ENCODE results near the gene HS2ST1.

The HS2ST1 gene

GRCh38 chr1:86913896-86914600 is 387 bp upstream of the HS2ST1 start, which contains the start of gene SELENOF:
SELENOF (minus strand) TSS chr1:86914126; CDS start chr1:86914111, 15 bp downstream.
- Mint-ChIP-seq H3K4me3 (no peak within 1 kb of the TSS), H3K9me3 (no peaks in the 10 kb centered on the region), H3K27ac (no peak within 1 kb of the TSS), H3K4me1 (peaks cover 39% of the 10 kb centered on the region), H3K36me3 (peaks cover 13% of the 10 kb centered on the region)
- peak; percentile 94 for ATAC-seq
- peak; percentile 88 to 99 for DNase-seq (ENCODE audit: low spot score in 2 of 2)

- DNase-seq (ENCODE audit: low spot score in 2 of 2) (peak; percentile 36 to 83), ATAC-seq (peak; percentile 32)
- H3K4me3 Mint-ChIP-seq, result no peak overlapping the region
- no peak overlapping the region for H3K27ac Mint-ChIP-seq
- H3K9me3 Mint-ChIP-seq, result no peaks in the 10 kb centered on the region
- H3K4me1 Mint-ChIP-seq, result peaks cover 28% of the 10 kb centered on the region
- peaks cover 13% of the 10 kb centered on the region for H3K36me3 Mint-ChIP-seq
Measured at GRCh38 chr1:86914998-86915736, 732 bp downstream of the HS2ST1 start.

GRCh38 chr1:86915737-86916235 is 1.4 kb downstream of the HS2ST1 start:
- no peak for DNase-seq (ENCODE audit: low spot score in 2 of 2)
- no peak for ATAC-seq
- Mint-ChIP-seq H3K27ac (no peak overlapping the region), H3K36me3 (peaks cover 13% of the 10 kb centered on the region), H3K9me3 (no peaks in the 10 kb centered on the region), H3K4me3 (no peak overlapping the region), H3K4me1 (peaks cover 22% of the 10 kb centered on the region)

GRCh38 chr1:86916752-86917151 is 2.3 kb downstream of the HS2ST1 start:
- ATAC-seq, result no peak
- Mint-ChIP-seq H3K9me3 (no peaks in the 10 kb centered on the region), H3K27ac (no peak overlapping the region), H3K4me3 (no peak overlapping the region), H3K4me1 (peaks cover 12% of the 10 kb centered on the region), H3K36me3 (peaks cover 10% of the 10 kb centered on the region)
- no peak for DNase-seq (ENCODE audit: low spot score in 2 of 2)

GRCh38 chr1:86922445-86922844 is 8.0 kb downstream of the HS2ST1 start:
- Mint-ChIP-seq H3K9me3 (peaks cover 9% of the 10 kb centered on the region), H3K36me3 (no peaks in the 10 kb centered on the region), H3K4me1 (peaks cover 6% of the 10 kb centered on the region), H3K4me3 (no peak overlapping the region), H3K27ac (no peak overlapping the region)
- no peak for DNase-seq (ENCODE audit: low spot score in 2 of 2)
- no peak for ATAC-seq

GRCh38 chr1:86924324-86924960 is 10.0 kb downstream of the HS2ST1 start:
- no peak overlapping the region for H3K4me3 Mint-ChIP-seq
- peaks cover 9% of the 10 kb centered on the region for H3K9me3 Mint-ChIP-seq
- ATAC-seq (no peak), DNase-seq (ENCODE audit: low spot score in 2 of 2) (no peak)
- H3K36me3 Mint-ChIP-seq, result no peaks in the 10 kb centered on the region
- H3K27ac Mint-ChIP-seq, result no peak overlapping the region
- H3K4me1 Mint-ChIP-seq, result peaks cover 6% of the 10 kb centered on the region

- H3K9me3 Mint-ChIP-seq, result peaks cover 9% of the 10 kb centered on the region
- peaks cover 6% of the 10 kb centered on the region for H3K4me1 Mint-ChIP-seq
- no peak for DNase-seq (ENCODE audit: low spot score in 2 of 2)
- H3K36me3 Mint-ChIP-seq, result no peaks in the 10 kb centered on the region
- H3K4me3 Mint-ChIP-seq, result no peak overlapping the region
- H3K27ac Mint-ChIP-seq, result no peak overlapping the region
- ATAC-seq, result no peak
Measured at GRCh38 chr1:86925742-86926141, 11.3 kb downstream of the HS2ST1 start.

GRCh38 chr1:86926883-86927282 is 12.4 kb downstream of the HS2ST1 start:
- DNase-seq (ENCODE audit: low spot score in 2 of 2), result no peak
- H3K27ac Mint-ChIP-seq, result no peak overlapping the region
- ATAC-seq, result no peak
- H3K4me3 Mint-ChIP-seq, result no peak overlapping the region
- peaks cover 9% of the 10 kb centered on the region for H3K9me3 Mint-ChIP-seq
- no peaks in the 10 kb centered on the region for H3K36me3 Mint-ChIP-seq
- H3K4me1 Mint-ChIP-seq, result peaks cover 6% of the 10 kb centered on the region

GRCh38 chr1:86928819-86929218 is 14.4 kb downstream of the HS2ST1 start:
- H3K4me1 Mint-ChIP-seq, result peaks cover 6% of the 10 kb centered on the region
- H3K27ac Mint-ChIP-seq, result no peak overlapping the region
- DNase-seq (ENCODE audit: low spot score in 2 of 2) (no peak), ATAC-seq (no peak)
- H3K36me3 Mint-ChIP-seq, result no peaks in the 10 kb centered on the region
- peaks cover 4% of the 10 kb centered on the region for H3K9me3 Mint-ChIP-seq
- H3K4me3 Mint-ChIP-seq, result no peak overlapping the region

GRCh38 chr1:86933051-86933450 is 18.6 kb downstream of the HS2ST1 start:
- H3K36me3 Mint-ChIP-seq, result no peaks in the 10 kb centered on the region
- ATAC-seq, result no peak
- no peaks in the 10 kb centered on the region for H3K4me1 Mint-ChIP-seq

GRCh38 chr1:86933562-86934377 is 19.3 kb downstream of the HS2ST1 start:
- DNase-seq (ENCODE audit: low spot score in 2 of 2) (no peak), ATAC-seq (no peak)
- Mint-ChIP-seq H3K9me3 (no peaks in the 10 kb centered on the region), H3K4me3 (no peak overlapping the region), H3K36me3 (no peaks in the 10 kb centered on the region), H3K4me1 (no peaks in the 10 kb centered on the region), H3K27ac (no peak overlapping the region)

More at GRCh38 chr1:86933051-86933450, 18.6 kb downstream of the HS2ST1 start:
- no peak overlapping the region for H3K4me3 Mint-ChIP-seq
- no peaks in the 10 kb centered on the region for H3K9me3 Mint-ChIP-seq
- no peak overlapping the region for H3K27ac Mint-ChIP-seq
- no peak for DNase-seq (ENCODE audit: low spot score in 2 of 2)

- no peaks in the 10 kb centered on the region for H3K36me3 Mint-ChIP-seq
- no peaks in the 10 kb centered on the region for H3K9me3 Mint-ChIP-seq
- no peak overlapping the region for H3K4me3 Mint-ChIP-seq
- ATAC-seq (no peak), DNase-seq (ENCODE audit: low spot score in 2 of 2) (no peak)
- H3K27ac Mint-ChIP-seq, result no peak overlapping the region
- H3K4me1 Mint-ChIP-seq, result no peaks in the 10 kb centered on the region
Measured at GRCh38 chr1:86938450-86938849, 24.0 kb downstream of the HS2ST1 start.

GRCh38 chr1:86938855-86939254 is 24.4 kb downstream of the HS2ST1 start:
- Mint-ChIP-seq H3K4me3 (no peak overlapping the region), H3K4me1 (no peaks in the 10 kb centered on the region), H3K36me3 (no peaks in the 10 kb centered on the region), H3K9me3 (no peaks in the 10 kb centered on the region), H3K27ac (no peak overlapping the region)
- DNase-seq (ENCODE audit: low spot score in 2 of 2) (no peak), ATAC-seq (no peak)

- no peak for ATAC-seq
- H3K4me1 Mint-ChIP-seq, result no peaks in the 10 kb centered on the region
- no peak overlapping the region for H3K4me3 Mint-ChIP-seq
Measured at GRCh38 chr1:86939406-86939805, 25.0 kb downstream of the HS2ST1 start.

GRCh38 chr1:86940599-86940998 is 26.2 kb downstream of the HS2ST1 start:
- H3K9me3 Mint-ChIP-seq, result no peaks in the 10 kb centered on the region
- no peak for DNase-seq (ENCODE audit: low spot score in 2 of 2)
- H3K36me3 Mint-ChIP-seq, result no peaks in the 10 kb centered on the region
- no peak overlapping the region for H3K27ac Mint-ChIP-seq
- no peaks in the 10 kb centered on the region for H3K4me1 Mint-ChIP-seq
- no peak for ATAC-seq
- H3K4me3 Mint-ChIP-seq, result no peak overlapping the region

More at GRCh38 chr1:86939406-86939805, 25.0 kb downstream of the HS2ST1 start:
- no peaks in the 10 kb centered on the region for H3K9me3 Mint-ChIP-seq
- DNase-seq (ENCODE audit: low spot score in 2 of 2), result no peak
- H3K36me3 Mint-ChIP-seq, result no peaks in the 10 kb centered on the region
- no peak overlapping the region for H3K27ac Mint-ChIP-seq

Data from stimulated activated effector memory CD8-positive, alpha-beta T cell treated with anti-CD3 and anti-CD28 coated beads, Interleukin-12 subunit alpha, Interleukin-12 subunit beta, amount 100 ng/mL, for 72 hours (primary cell).